Gastrocnemius medialis (tissue), 4 donors: Measurements from ENCODE around the gene SLC24A4. TPM values are rescaled to one million over a fixed set of nuclear protein-coding genes. Genes with fewer than 3 reads are reported as not detected.

Source experiments
- ATAC-seq, 2 donors: fragments of 150-250 bp; one replicate each; pipeline ENCODE4 v1.9.1; 2016
- DNase-seq, 2 donors: peaks; one replicate each; pipeline ENCODE4 v3.0.0-alpha.2; 2019
- H3K27ac ChIP-seq, 4 donors: fragments of 200-600 bp; sonication (generic); 1 replicate in 1 of 4; 2 replicates in 3 of 4; pipeline ENCODE4 v1.5.1; 2016 to 2018; ENCODE audit warnings: mild to moderate bottlenecking in 2 of 4, moderate library complexity in 1 of 4
- H3K27me3 ChIP-seq, 3 donors: fragments of 200-600 bp; sonication (generic) in 2 of 3; 1 replicate in 1 of 3; 2 replicates in 2 of 3; pipeline versions ENCODE4 v1.5.1 to v1.6.0; 2016 to 2019; ENCODE audit warnings: mild to moderate bottlenecking in 1 of 3, moderate library complexity in 1 of 3
- H3K36me3 ChIP-seq, 2 donors: fragments of 200-600 bp; sonication (generic) in 1 of 2; one replicate each; pipeline ENCODE4 v1.5.1; 2017 to 2018
- H3K4me1 ChIP-seq, 2 donors: fragments of 200-600 bp; sonication (generic) in 1 of 2; one replicate each; pipeline ENCODE4 v1.5.1; 2016 to 2017; ENCODE audit warnings: mild to moderate bottlenecking in 2 of 2
- H3K4me3 ChIP-seq, 4 donors: fragments of 200-600 bp; sonication (generic) in 3 of 4; 1 replicate in 1 of 4; 2 replicates in 3 of 4; pipeline ENCODE4 v1.5.1; 2016 to 2019; ENCODE audit warnings: mild to moderate bottlenecking in 2 of 4
- H3K9me3 ChIP-seq, 3 donors: fragments of 200-600 bp; sonication (generic) in 2 of 3; 1 replicate in 1 of 3; 2 replicates in 2 of 3; pipeline ENCODE4 v1.5.1; 2016 to 2019
- POLR2A ChIP-seq, 2 donors: fragments of 450-650 bp; IDR thresholded peaks; one replicate each; pipeline ENCODE4 v1.6.1; 2017; ENCODE audit warnings: antibody characterized with exemption in 2 of 2, mild to moderate bottlenecking in 2 of 2, moderate library complexity in 2 of 2
- in situ Hi-C, 4 donors: fragments of 200-750 bp; cut with MboI; loops; one replicate each; pipeline versions ENCODE4 v1.15.0 to v1.8.0; 2017; ENCODE audit warnings: low sequenced_read_pairs in 4 of 4
- intact Hi-C: fragments of 100-400 bp; cut with DNase I; formaldehyde crosslinking; loops from one replicate; pipeline ENCODE4 v1.15.1; 2023; ENCODE audit warnings: low total_unique reads
- total RNA-seq, 4 donors: library from RNA; depleted of rRNA; stranded (reverse); fragments of >200 nt; gene quantifications; one replicate each; pipeline versions ENCODE4 v1.1.0 to v1.2.3, GENCODE V29; 2016
- TF ChIP-seq, protein P1 (sequence below), 5 experiments: fragments of 450-650 bp in 3 of 5; fragments of 200-600 bp in 2 of 5; sonication (generic) in 2 of 5; IDR thresholded peaks in 4 of 5; conservative IDR thresholded peaks in 1 of 5; 1 replicate in 4 of 5; 2 replicates in 1 of 5; pipeline ENCODE4 v1.5.1; 2016 to 2019; ENCODE audit warnings: antibody characterized with exemption in 5 of 5, mild to moderate bottlenecking in 3 of 5, moderate library complexity in 3 of 5

Gene SLC24A4
- total RNA-seq, 4 donors from 2014 or later, result 0.07 to 0.76 (median 0.50) TPM

- intact Hi-C loops, result no loop called here
- H3K4me3 ChIP-seq, result no peak overlapping the region
- H3K4me1 ChIP-seq, result no peaks in the 10 kb centered on the region
- no peaks in the 10 kb centered on the region for H3K36me3 ChIP-seq
- DNase-seq (no peak), ATAC-seq (no peak)
- in situ Hi-C loops, result loop anchor here in 1 of 4 donors (25.0 kb wide), 1 partner anchor 303 kb away; no protein-coding TSS in a partner anchor
- H3K9me3 ChIP-seq, result no peaks in the 10 kb centered on the region
- TF ChIP-seq POLR2A (IDR thresholded peaks at IDR 0.05), result no peak
- TF ChIP-seq, protein P1, sequence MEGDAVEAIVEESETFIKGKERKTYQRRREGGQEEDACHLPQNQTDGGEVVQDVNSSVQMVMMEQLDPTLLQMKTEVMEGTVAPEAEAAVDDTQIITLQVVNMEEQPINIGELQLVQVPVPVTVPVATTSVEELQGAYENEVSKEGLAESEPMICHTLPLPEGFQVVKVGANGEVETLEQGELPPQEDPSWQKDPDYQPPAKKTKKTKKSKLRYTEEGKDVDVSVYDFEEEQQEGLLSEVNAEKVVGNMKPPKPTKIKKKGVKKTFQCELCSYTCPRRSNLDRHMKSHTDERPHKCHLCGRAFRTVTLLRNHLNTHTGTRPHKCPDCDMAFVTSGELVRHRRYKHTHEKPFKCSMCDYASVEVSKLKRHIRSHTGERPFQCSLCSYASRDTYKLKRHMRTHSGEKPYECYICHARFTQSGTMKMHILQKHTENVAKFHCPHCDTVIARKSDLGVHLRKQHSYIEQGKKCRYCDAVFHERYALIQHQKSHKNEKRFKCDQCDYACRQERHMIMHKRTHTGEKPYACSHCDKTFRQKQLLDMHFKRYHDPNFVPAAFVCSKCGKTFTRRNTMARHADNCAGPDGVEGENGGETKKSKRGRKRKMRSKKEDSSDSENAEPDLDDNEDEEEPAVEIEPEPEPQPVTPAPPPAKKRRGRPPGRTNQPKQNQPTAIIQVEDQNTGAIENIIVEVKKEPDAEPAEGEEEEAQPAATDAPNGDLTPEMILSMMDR (IDR thresholded peaks at IDR 0.05 in 4 of 5, conservative IDR thresholded peaks at IDR 0.05 in 1 of 5), result no peak
- no peaks in the 10 kb centered on the region for H3K27me3 ChIP-seq
- H3K27ac ChIP-seq, result no peak overlapping the region
These were observed 117.5 kb downstream of the SLC24A4 start for GRCh38 chr14:92440345-92441003.

GRCh38 chr14:92441751-92442504 lies 119.0 kb downstream of the SLC24A4 start:
- DNase-seq (no peak), ATAC-seq (no peak)
- TF ChIP-seq, protein P1 (IDR thresholded peaks at IDR 0.05 in 4 of 5, conservative IDR thresholded peaks at IDR 0.05 in 1 of 5), result no peak
- no peak for TF ChIP-seq POLR2A (IDR thresholded peaks at IDR 0.05)
- intact Hi-C loops, result no loop called here
- no peak overlapping the region for H3K4me3 ChIP-seq
- no peaks in the 10 kb centered on the region for H3K4me1 ChIP-seq
- no peaks in the 10 kb centered on the region for H3K36me3 ChIP-seq
- no peaks in the 10 kb centered on the region for H3K9me3 ChIP-seq
- no peaks in the 10 kb centered on the region for H3K27me3 ChIP-seq
- H3K27ac ChIP-seq, result no peak overlapping the region
- in situ Hi-C loops, result loop anchor here in 1 of 4 donors (25.0 kb wide), 1 partner anchor 305 kb away; no protein-coding TSS in a partner anchor

DNA sequence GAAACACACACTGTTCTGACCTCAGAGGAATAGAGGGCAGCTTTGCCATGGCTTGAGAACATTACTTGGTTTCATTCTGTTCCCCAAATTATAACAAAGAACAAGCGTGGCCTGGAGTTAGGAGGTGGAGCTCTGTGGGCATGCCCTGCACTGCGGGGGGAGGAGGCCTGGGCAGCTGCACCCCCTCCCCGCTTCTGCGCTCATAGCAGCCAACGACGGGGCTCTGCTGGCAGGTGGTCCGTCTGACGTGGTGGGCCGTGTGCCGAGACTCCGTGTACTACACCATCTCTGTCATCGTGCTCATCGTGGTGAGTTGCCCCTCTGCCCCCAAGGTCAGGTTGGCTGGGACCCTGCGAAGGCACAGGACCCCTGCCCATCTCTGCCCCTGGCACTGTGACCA lies 120.2 kb downstream of the SLC24A4 start:
- Histone ChIP-seq H3K4me1 (no peaks in the 10 kb centered on the region), H3K27me3 (no peaks in the 10 kb centered on the region), H3K27ac (no peak overlapping the region), H3K4me3 (no peak overlapping the region), H3K9me3 (no peaks in the 10 kb centered on the region), H3K36me3 (no peaks in the 10 kb centered on the region)
- in situ Hi-C loops (loop anchor here in 1 of 4 donors (25.0 kb wide), 1 partner anchor 306 kb away; no protein-coding TSS in a partner anchor), intact Hi-C loops (no loop called here)
- peak in 1 of 2 donors; percentile 39 for ATAC-seq
- TF ChIP-seq, protein P1 (IDR thresholded peaks at IDR 0.05 in 4 of 5, conservative IDR thresholded peaks at IDR 0.05 in 1 of 5), result no peak
- no peak for TF ChIP-seq POLR2A (IDR thresholded peaks at IDR 0.05)
- no peak for DNase-seq

- no peaks in the 10 kb centered on the region for H3K36me3 ChIP-seq
- no peaks in the 10 kb centered on the region for H3K27me3 ChIP-seq
These were observed 120.8 kb downstream of the SLC24A4 start for GRCh38 chr14:92443741-92444140.

More at GRCh38 chr14:92443741-92444140, 120.8 kb downstream of the SLC24A4 start:
- Histone ChIP-seq H3K4me3 (no peak overlapping the region), H3K27ac (no peak overlapping the region), H3K4me1 (no peaks in the 10 kb centered on the region), H3K9me3 (no peaks in the 10 kb centered on the region)
- TF ChIP-seq POLR2A (IDR thresholded peaks at IDR 0.05), result no peak
- TF ChIP-seq, protein P1 (IDR thresholded peaks at IDR 0.05 in 4 of 5, conservative IDR thresholded peaks at IDR 0.05 in 1 of 5), result no peak
- no peak for DNase-seq
- intact Hi-C loops (no loop called here), in situ Hi-C loops (loop anchor here in 1 of 4 donors (25.0 kb wide), 1 partner anchor 306 kb away; no protein-coding TSS in a partner anchor)
- no peak for ATAC-seq
